Stimulated activated CD8-positive, alpha-beta memory T cell treated with anti-CD3 and anti-CD28 coated beads, Interleukin-15, amount 100 ng/mL, for 4 hours (primary cell): Measurements from ENCODE around the gene DESI1.
"Not testable (repeated sequence)": the region's sequence is repeated elsewhere in the genome, so short reads cannot be mapped to it uniquely, and the experiment has no call there.

Experiments used
- DNase-seq, 2 donors: peaks; one replicate each; pipeline ENCODE4 v3.0.0-alpha.2; 2020; ENCODE audit warnings: low read depth in 2 of 2

DESI1 gene

DNA sequence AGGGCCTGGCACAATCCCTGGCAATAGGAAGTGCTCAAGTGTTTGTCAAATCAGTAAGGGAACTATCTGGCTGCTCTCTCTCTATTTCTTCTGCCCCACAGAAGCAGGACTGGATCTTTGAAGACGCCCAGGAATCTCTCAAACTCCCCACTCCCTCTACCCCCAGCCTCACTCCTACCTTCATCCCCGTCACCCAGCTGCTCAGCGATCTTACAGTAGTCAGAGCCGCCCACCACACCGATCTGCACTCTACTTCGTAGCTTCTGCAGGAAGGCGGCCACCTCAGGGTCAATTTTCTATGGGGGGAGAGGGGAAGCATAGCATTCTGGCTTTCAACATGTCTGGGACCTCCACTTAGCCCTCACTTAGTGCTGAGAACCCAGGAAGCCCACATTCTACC lies 34.9 kb downstream of the DESI1 start:
- DNase-seq, result no peak

DNA sequence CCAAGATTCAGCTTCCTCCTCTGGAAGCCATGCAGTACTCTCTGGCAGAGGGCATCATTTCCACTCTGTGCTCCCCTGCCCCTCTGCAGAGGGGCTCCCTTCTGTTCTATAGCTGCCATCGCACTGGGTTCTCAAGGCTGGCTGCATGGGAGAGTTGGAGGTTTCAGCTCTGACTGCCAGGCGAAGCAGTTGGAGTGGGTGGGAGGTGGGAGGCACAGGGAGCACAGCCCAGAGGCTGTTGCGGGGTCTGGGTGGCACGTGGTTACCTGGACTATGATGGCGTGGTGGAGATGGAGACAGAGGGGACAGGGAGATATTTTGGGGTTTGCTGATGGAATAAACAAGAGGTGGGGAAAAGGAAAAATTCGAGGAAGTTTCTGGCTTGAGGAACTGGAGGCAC lies 36.0 kb downstream of the DESI1 start:
- no peak for DNase-seq

DNA sequence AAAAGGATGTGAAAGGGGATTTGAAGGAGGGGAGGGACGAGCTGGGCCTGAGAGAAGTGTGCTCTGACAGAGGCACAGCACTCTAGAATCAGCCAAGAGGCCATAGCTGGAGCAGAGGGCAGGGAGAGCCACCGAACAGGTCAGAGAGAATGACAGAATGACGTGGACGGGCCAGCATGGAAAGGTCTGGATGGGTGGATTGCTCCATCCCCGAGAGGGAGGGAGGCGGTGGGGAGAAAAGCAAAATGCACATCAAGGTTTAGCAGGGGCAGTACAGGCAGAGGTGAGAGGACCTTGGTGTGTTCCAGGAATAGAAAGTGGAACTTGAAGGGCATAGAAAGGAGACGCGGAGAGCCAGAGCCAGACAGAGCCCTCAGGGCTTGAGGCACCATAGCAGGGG lies 38.1 kb downstream of the DESI1 start:
- DNase-seq, result no peak

DNA sequence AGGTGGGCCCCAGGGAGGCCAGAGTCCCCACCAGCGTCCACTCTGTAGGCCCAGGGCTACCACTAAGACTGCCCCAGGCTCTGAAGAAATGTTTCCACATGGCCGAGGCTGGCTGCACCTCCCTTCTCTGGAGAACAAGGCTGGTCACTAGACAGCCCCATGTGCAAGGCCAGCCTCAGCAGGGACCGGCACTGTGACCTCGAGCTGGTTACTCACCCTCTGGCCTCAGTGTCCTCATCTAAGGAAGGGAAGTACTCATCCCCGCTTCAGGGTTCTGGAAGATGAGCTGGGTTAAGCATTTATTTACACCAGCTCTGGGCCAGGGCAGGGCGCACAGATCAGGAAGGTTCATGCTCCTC lies 40.9 kb downstream of the DESI1 start:
- DNase-seq, result no peak

DNA sequence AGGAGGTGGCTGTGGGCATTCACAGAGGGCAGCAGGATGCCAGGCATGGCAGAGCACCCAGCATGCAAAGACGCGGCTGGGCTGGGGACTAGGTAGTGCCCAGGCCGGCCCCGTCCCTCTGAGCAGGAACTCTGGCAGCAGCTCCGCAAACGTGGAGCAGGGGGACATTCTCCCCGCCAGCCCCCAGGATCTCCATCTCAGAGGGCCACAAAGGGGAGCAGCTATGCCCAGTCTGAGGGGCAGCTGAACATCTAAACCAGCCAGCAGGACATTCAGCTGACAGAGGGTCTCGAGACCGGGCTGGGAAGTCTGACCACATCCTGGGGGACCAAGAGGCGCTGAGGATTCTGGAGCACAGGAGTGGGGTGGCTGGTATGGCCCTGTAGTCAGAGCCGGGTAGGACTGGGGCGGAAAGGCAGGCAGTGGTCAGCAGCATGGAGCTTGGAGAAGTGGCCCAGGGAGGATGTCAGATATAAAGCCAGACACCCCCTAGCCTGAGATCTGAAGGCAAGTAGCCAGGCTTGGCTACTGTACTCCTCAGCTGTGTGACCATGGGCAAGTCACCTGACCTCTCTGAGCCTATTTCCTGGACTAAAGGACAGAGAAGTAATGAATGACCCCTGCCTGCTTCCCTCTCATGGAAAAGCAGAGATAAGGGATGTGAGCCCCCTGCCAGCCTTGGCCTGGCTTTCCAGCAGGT lies 41.4 kb downstream of the DESI1 start:
- DNase-seq, result no peak

DNA sequence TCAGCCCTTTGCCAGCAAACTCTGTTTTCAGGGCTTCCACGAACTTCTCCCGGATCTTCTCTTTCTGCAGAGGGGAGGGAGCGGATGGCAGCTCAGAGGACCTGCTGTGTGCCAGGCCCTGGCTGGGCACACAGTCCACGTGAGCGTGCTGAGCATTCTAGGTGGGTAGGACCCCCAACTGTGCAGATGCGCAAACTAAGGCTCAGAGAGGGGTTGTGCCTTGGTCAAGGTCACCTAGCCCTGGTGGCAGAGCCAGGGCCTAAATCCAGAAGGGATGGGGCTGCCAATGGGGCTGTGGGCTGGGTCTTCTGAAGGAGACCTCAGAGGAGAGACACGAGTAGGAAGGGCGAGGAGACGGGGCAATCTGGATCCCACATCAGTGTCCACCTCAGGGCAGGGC lies 42.0 kb downstream of the DESI1 start:
- DNase-seq, result no peak

DNA sequence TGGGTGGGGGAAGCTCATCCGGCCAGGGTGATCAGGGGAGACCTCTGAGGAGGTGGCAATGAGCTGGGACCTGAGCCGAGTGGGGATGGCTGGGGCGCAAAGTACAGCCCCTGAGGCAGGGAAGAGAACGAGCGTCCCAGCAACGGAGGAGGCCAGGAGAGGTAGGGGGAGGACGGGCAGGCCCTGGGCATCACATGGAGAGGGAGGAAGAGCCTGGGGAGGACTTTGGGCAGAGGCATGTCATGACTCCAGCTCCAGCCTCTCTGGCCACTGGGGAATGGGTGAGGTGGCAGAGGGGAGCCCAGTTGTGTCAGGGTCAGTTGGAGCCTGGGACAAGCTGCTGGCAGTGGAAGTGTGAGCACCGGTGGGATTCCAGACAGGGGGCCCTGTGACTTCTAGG lies 42.7 kb downstream of the DESI1 start:
- no peak for DNase-seq

DNA sequence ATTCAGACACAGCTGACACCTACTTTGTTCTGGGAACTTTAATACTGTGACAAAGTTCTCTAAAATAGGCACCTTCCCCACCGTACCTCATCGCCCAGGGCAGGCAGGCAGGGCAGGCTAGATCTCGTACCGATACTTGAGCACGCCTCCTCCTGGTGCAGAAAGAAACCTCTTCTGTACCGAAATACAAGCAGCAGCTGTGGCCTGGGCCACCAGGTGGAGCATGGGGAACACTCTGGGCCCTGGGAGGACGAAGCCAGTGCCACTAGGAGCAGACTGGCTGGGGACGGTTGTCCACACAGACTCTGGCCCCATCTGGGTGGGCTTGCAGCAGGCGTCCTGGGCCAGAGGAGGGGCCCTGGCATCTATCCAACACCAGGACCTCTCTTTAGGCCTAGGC lies 44.0 kb downstream of the DESI1 start:
- DNase-seq, result no peak

DNA sequence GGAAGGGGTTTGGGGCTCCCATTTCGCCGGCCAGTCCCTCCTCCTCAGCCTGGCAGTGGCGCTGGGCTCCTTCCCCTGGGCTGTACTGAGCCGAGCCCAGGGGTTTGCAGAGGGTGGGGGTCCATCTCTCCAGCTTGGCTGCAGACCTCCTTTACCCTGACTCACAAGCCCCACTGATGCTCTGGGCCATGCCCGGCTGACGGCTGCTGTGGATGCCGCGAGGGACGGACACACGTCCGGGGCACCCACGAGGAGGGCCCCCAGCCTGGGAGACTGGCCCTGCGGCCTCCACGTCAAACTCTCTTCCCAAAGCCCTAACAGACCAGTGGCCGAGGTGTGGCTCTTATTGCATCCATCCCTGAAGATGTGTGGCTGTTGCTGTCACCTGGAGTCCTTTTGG lies 45.3 kb downstream of the DESI1 start:
- DNase-seq, result no peak

DNA sequence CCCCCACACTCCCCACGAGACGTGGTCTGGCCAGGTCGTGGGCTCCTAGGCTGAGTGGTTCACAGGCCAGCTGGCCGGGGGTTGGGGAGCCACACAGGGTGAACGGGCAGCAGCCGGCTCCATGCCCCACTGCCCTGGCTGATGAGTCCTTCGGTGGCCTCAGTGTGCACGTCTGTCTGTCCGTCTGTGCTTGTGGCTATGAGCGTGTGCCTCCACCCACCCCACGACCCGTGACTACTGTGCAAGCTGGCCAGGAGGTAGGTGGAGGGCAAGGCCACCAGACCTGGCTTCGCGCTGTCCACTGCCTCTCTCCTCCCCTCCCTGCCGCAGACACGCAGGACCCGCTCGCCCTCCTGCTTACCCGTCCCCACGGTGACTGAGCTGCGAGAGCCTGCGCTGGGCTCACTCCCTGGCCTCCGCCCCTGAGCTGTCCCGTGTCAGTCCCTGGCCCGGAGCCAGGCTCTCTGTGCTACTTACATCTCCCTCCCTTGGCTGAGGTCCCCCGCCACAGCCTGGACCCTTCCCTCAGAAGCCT lies 45.9 kb downstream of the DESI1 start:
- DNase-seq, result no peak

DNA sequence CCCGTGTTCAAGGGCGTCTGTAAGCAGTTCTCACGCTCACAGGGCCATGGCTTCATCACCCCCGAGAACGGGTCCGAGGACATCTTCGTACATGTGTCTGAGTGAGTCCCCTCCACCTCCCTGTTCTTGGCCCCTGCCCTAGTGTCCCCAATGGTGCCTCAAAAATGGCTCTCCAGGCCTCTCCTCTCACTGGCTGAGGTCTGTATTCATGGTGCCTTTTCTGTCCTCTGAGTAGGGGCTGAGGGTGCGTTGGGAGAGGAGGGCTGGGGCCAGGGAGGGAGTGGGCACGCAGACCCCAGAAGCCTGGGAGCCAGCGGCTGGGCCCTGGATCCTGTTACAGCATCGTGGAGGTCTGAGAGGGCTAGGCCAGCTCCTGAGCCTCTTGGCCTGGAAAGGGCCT lies 47.2 kb downstream of the DESI1 start:
- DNase-seq, result no peak

DNA sequence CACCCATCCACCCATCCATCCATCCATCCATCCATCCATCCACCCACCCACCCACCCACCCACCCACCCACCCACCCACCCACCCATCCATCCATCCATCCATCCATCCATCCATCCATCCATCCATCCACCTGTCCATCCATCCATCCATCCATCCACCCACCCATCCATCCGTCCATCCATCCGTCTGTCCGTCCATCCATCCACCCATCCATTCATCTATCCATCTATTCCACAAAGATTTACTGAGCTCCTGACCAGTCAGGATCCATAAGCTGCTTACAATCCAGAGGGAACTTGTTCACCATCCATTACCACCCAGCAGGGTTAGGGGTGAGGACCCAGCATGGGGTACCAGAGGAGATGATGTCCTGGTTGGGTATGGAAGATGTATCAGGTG lies 48.5 kb downstream of the DESI1 start:
- DNase-seq, result not testable (repeated sequence)

DNA sequence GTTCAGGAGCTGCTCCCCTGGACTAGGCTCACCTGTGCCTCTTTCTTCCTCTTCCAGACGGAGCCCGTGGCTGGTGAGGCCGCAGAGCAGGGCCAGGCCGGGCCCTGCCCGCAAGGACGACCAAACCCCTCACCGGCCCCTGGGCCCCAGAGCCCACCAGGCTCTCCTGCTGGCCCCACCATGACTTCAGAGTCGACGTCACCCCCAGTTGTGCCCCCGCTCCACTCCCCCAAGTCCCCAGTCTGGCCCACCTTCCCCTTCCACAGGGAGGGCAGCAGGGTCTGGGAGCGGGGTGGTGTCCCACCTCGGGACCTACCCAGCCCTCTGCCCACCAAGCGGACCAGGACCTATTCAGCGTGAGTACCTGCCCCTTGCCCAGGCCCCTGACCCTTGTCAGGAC lies 49.1 kb downstream of the DESI1 start:
- DNase-seq, result no peak

DNA sequence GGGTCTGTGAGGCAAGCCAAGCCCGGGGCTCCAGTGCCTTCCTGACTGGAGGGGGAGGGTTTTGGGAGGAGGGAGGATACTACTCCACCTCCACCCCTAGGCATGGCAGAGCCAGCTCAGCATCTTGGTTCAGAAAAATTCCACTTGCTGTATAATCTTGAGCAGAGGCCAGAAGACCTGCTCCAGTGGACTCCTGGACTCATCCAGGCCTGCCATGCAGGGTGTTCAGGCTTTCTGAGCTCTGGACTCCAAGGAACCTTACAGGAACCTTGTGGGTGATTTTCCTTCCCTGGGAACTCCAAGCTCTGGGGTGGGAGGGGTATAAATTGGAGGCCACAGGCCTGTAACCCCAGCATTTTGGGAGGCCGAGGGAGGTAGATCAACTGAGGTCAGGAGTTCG lies 50.6 kb downstream of the DESI1 start:
- no peak for DNase-seq

DNA sequence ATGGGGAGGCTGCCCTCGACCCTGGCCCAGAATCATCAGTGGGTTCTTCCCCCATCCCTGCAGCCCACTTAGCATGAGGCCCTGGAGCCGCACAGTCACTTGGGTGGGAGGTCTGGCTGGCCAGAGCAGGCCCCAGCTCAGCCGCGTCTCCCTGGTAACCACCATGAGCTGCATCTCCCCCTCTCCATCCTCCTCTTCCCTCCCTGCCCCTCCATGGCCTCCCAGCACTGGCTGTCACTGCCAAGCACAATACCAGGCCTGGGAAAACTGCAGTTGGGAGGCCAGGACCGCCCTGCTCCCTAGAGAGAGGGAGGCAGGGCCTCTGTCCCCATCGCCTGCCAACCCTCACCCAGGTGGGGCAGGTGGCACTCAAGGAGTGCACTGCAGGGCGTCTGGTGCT lies 52.0 kb downstream of the DESI1 start:
- DNase-seq, result no peak

DNA sequence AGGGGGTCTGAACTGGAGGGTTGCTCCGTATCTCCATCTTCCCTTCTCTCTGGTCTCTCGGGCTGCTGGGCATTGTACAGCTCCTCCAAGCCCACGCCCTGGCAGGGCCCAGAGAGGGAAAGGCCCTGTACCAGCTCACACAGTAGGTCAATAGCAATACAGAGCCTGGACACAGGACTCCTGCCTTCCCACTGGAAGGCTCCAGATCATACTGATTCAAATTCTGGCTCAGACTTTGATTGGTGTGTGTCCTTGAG lies 53.4 kb downstream of the DESI1 start:
- DNase-seq, result no peak

DNA sequence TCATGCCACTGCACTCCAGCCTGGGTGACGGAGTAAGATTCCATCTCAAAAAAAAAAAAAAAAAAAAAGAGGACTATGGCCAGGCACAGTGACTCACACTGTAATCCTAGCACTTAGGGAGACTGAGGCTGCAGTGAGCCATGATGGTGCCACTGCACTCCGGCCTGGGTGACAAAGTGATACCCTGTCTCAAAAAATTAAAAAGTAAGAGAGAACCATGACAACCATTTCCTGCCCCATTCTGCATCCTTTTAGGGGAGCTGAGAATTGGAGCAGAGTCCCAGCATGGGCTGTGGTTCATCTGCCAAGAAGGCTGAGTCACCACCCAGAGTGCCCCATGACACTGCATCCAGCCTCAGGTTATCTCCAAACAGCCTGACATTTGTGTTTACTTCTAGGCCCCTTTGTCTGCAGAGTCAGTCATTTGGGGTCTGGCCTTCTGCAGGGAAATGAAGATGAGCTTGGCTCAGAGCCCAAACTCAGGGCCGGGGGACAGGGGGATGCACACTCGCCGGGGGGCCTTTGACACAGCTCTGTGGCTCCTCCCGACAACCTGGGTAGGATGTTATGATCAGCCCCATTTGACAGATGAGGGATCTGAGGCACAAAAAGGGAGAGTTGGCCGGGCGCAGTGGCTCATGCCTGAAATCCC lies 55.3 kb downstream of the DESI1 start:
- DNase-seq, result no peak

DNA sequence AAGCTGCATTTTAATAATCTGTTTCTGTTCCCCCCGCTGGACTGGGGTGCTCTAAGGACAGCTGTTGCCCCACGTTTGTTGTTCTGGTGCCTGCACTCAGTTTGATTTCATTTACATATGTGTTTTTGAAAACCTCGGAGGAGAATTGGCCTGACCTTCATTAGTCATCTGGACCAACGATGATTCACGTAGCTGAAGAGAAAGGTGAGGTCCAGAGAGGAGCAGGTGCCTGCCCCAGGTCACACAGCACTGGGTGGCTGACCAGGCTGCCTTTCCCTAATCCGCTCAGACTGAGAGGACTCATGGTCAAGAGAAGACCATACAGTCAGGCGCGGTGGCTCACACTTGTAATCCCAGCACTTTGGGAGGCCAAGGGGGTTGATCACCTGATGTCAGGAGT lies 56.3 kb downstream of the DESI1 start:
- DNase-seq, result no peak

DNA sequence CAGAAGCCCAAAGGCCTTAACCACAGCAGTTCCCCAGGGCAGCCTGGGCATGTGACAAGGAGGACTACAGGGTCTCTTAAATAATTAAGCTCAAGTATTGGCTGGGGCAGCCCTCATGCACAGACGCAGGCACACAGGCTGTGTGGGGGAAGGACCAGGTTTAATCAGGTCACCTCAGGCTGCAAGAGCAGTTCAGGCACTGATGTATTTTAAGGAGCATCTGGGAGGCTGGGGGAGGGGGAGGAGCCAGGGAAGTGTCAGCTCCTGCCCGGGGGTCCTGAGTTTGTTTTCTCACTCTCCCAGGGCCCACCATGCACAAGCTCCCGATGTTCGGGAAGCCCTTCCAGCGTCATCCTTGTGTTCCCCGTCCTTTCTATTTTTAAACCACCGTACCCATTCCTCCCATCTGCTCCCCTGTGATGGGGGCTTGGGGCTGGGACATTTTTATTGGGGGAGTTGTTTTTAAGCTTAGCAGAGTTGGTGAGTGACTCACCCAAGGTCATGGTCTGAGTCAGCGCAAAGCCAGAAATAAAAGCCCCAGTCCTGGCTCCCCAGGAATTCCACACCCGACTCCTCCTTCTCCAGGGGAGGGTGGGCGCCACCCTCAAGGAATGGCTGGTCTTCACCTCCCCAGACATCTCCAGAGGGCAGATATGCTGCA lies 57.7 kb downstream of the DESI1 start:
- DNase-seq, result no peak

DNA sequence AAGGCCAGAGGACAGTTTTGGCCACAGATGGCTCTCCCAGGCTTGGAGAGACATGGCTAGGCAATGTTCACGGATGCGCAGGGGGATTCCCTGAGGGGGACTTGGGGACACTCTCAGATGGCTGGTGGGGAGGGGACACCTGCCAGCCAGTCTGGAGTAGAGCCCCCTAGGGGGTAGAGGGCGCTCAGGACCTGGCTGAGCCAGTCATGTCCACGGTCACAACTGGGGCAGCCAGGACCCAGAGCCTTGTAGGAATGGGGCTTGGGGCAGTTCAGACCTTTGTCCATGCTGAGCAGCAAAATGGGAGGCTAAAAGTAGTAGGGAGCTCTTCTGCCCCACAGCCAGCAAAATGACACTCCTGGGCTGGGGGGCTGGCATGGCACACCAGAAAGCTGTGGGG lies 58.4 kb downstream of the DESI1 start:
- DNase-seq, result no peak

DNA sequence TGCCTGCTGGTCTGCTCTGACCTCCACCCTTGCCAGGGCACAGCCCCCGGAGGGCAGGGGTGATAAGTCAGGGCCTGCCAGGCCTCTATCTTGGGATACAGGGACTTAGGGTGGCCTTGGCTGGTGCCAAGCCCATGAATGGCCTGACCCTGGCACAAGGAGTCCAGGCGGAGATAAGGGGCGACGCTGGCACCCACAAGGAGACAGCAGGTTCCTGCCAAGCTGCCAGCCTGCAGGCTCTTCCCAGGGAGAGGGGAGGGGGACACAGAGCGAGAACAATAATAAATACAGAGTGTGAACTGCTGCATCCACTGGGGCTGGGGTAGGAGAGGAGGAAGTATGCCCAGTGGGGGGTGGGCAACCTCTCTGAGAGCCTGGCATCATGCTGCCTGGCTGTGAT lies 59.1 kb downstream of the DESI1 start:
- DNase-seq, result no peak

DNA sequence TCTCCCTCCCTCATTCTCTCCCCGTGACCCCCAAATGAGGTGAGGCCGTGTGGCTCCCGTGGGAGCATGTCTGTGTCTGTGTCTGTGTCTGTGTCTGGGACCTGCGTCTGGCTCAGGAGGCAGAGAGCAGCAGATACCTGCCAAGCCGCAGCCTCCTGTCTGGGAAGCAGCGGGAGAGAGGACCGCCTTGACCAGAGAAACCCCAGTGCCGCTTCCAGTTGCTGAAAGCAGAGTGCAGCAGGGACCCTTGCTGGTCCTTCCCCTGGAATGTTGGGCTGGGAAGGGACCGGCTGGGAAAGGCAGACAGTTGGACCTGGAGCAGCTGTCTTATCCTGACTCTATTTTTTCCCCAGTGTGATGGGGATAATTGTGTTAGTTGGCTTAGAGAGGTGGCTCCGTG lies 59.5 kb downstream of the DESI1 start:
- DNase-seq, result no peak

DNA sequence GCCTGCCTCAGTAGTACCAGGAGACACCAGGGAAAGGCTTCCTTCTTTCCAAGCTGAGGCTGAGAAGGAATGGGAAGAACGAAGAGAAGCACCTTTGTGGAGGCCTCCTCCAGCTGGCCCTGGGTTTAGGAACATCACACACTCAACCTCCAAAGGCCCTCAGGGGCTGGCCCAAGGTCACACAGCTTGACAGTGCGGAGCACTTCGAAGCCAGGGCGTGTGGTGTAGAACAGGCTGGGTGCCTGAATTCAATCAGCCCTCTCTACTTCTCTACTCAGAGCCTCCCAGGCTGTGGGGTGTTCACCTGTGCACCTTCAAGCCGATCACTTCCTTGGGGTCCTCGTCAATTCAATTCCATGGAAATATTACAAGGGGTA lies 60.8 kb downstream of the DESI1 start:
- no peak for DNase-seq

DNA sequence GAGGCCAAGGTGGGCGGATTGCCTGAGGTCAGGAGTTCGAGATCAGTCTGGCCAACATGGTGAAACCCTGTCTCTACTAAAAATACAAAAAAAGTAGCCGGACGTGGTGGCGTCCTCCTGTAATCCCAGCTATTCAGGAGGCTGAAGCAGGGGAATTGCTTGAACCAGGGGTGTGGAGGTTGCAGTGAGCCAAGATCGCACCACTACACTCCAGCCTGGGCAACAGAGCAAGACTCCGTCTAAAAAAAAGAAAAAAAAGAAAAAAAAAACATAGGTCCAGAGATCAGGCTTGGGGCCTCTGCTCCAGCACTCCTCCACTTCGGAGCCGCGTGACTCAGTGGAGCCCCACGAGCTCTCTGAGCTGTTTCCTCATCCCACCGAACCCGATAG lies 62.6 kb downstream of the DESI1 start:
- not testable (repeated sequence) for DNase-seq
